K562 (cell line): ENCODE results near the gene COX14. TPM values are rescaled to one million over a fixed set of nuclear protein-coding genes. Genes with fewer than 3 reads are reported as not detected.

ENCODE experiments used
- ATAC-seq: fragments of 200-7000 bp; cut with Tn5 transposase; 3 replicates; pipeline ENCODE4 v1.9.1; 2020; ENCODE audit warnings: moderate library complexity
- BruUV-seq: library from RNA; stranded (reverse); fragments of 400-500 nt; replicated peaks from 2 replicates; lab custom pipeline; 2021; lab: Mats Ljungman, UMichigan
- CTCF ChIA-PET: fragments of 300-600 bp; formaldehyde crosslinking; extraction: SDS; loops from one replicate; lab custom pipeline; 2021; ENCODE audit warnings: low intra/inter-chr PET ratio; lab: Yijun Ruan, JAX
- POLR2A ChIA-PET: fragments of 300-600, 350-650 bp; sonication (Branson Sonifier 250); formaldehyde crosslinking; extraction: SDS; loops from one replicate; lab custom pipeline; 2021; ENCODE audit warnings: antibody characterized with exemption, inconsistent platforms; lab: Yijun Ruan, JAX
- DNase-seq, 4 experiments: peaks; one replicate each; pipeline versions ENCODE4 v3.0.0 to v3.0.0-alpha.2; 2011 to 2018; ENCODE audit warnings: low spot score in 3 of 4, mixed read lengths in 3 of 4; ENCODE audit errors: extremely low read depth in 1 of 4
- FAIRE-seq: peaks from 2 replicates; lab custom pipeline; 2011; peaks lifted over from hg19 to GRCh38; lab: Jason Lieb, UNC
- H2AFZ ChIP-seq: 2 replicates; pipeline ENCODE4 v1.6.0; 2011; ENCODE audit warnings: low read depth, low read length, control low read depth, inconsistent platforms
- H3K27ac ChIP-seq: fragments of 200-600 bp; 3 replicates; pipeline ENCODE4 v1.8.0; 2011; ENCODE audit warnings: low read depth, mild to moderate bottlenecking, control low read depth, inconsistent platforms, low read length, moderate library complexity, mixed read lengths; ENCODE audit errors: extremely low read depth
- H3K27me3 ChIP-seq, 2 experiments: fragments of 300-600 bp in 1 of 2; 2 replicates in 1 of 2; 3 replicates in 1 of 2; pipeline versions ENCODE4 v1.6.0 to v1.8.0; 2011; ENCODE audit warnings: inconsistent platforms in 2 of 2, low read length in 2 of 2, mild to moderate bottlenecking in 1 of 2, mixed read lengths in 1 of 2, moderate library complexity in 1 of 2; ENCODE audit not compliant: control insufficient read depth in 2 of 2, insufficient read depth in 2 of 2
- H3K36me3 ChIP-seq: fragments of 300-600 bp; 3 replicates; pipeline ENCODE4 v1.8.0; 2011; ENCODE audit warnings: mild to moderate bottlenecking, low read length, inconsistent platforms; ENCODE audit not compliant: control insufficient read depth, insufficient read depth
- H3K4me1 ChIP-seq, 2 experiments: fragments of 200-600 bp in 1 of 2; replicated peaks in 1 of 2; 2 replicates in 1 of 2; 3 replicates in 1 of 2; pipeline versions ENCODE4 v1.5.1 to v1.8.0; 2011; ENCODE audit warnings: inconsistent platforms in 2 of 2, low read length in 2 of 2, mild to moderate bottlenecking in 1 of 2, mixed read lengths in 1 of 2, moderate library complexity in 1 of 2; ENCODE audit not compliant: control insufficient read depth in 2 of 2, insufficient read depth in 2 of 2
- H3K4me2 ChIP-seq: 2 replicates; pipeline ENCODE4 v1.6.1; 2011; ENCODE audit warnings: low read length, control low read depth, inconsistent platforms, mixed read lengths; ENCODE audit not compliant: insufficient read depth
- H3K4me3 ChIP-seq: fragments of 200-600 bp; sonication (generic), shearing (Covaris generic); 2 replicates; pipeline ENCODE4 v1.5.1; 2016; ENCODE audit warnings: control low read depth, inconsistent platforms
- H3K79me2 ChIP-seq: fragments of 200-600 bp; 3 replicates; pipeline ENCODE4 v1.8.0; 2011; ENCODE audit warnings: low read length, inconsistent platforms; ENCODE audit not compliant: control insufficient read depth, insufficient read depth
- H3K9ac ChIP-seq, 2 experiments: 2 replicates each; pipeline versions ENCODE4 v1.6.0 to v1.6.1; 2011; ENCODE audit warnings: low read depth in 2 of 2, low read length in 2 of 2, control low read depth in 1 of 2, inconsistent platforms in 1 of 2, mild to moderate bottlenecking in 1 of 2, mixed read lengths in 1 of 2; ENCODE audit not compliant: insufficient read depth in 1 of 2
- H3K9me1 ChIP-seq: one replicate; pipeline ENCODE4 v1.6.0; 2011; ENCODE audit warnings: inconsistent platforms, mild to moderate bottlenecking, low read length, moderate library complexity; ENCODE audit not compliant: control insufficient read depth, insufficient read depth
- H3K9me3 ChIP-seq: replicated peaks from 2 replicates; pipeline ENCODE4 v1.5.1; 2011; ENCODE audit warnings: low read depth, low read length, inconsistent platforms; ENCODE audit not compliant: control insufficient read depth, insufficient read depth
- H4K20me1 ChIP-seq: replicated peaks from 2 replicates; pipeline ENCODE4 v1.6.1; 2011; ENCODE audit warnings: low read length, inconsistent platforms, mixed read lengths; ENCODE audit not compliant: control insufficient read depth, insufficient read depth
- CBFA2T2 ChIP-seq: fragments of 450-650 bp; conservative IDR thresholded peaks from 2 replicates; pipeline ENCODE4 v1.6.1; 2017; ENCODE audit warnings: mild to moderate bottlenecking
- HDAC2 ChIP-seq: fragments of 450-650 bp; IDR thresholded peaks from 2 replicates; pipeline ENCODE4 v1.6.1; 2016; ENCODE audit warnings: mild to moderate bottlenecking
- ZBTB7A ChIP-seq: IDR thresholded peaks from 2 replicates; pipeline ENCODE4 v1.6.1; 2011; ENCODE audit warnings: low read depth, mild to moderate bottlenecking, low read length, moderate library complexity, borderline replicate concordance; ENCODE audit not compliant: control insufficient read depth
- ZNF146 ChIP-seq: IDR thresholded peaks from one replicate; pipeline ENCODE4 v1.6.1; 2018; ENCODE audit warnings: missing compliant biosample characterization; ENCODE audit not compliant: unreplicated experiment
- ZNF589 ChIP-seq: fragments of 200-800 bp; sonication (Bioruptor generic); IDR thresholded peaks from 2 replicates; pipeline ENCODE4 v1.6.1; 2016; ENCODE audit warnings: low read depth, missing genetic modification characterization, missing compliant biosample characterization
- ZNF75A ChIP-seq: fragments of 450-650 bp; formaldehyde crosslinking; IDR thresholded peaks from 2 replicates; pipeline ENCODE4 v1.4.0; 2020; ENCODE audit warnings: mild to moderate bottlenecking
- WGBS: fragments of 100-300 bp; shearing (Covaris generic); methylation state at CpG from one replicate; pipeline ENCODE4 v1.1.6; 2016; ENCODE audit warnings: low coverage, mixed read lengths; ENCODE audit not compliant: insufficient coverage; ENCODE audit errors: missing lambda C conversion rate; 5-methylcytosine and 5-hydroxymethylcytosine counted together
- in situ Hi-C: fragments of 300-500 bp; cut with MboI; formaldehyde crosslinking; loops from 4 replicates; pipeline ENCODE4 v1.15.0; 2018; ENCODE audit warnings: inconsistent platforms, mixed read lengths
- intact Hi-C: fragments of 100-400 bp; cut with micrococcal nuclease; formaldehyde crosslinking; loops from 2 replicates; pipeline ENCODE4 v1.14.2; 2022
- polyA plus RNA-seq, 8 experiments: library from polyadenylated mRNA; depleted of rRNA in 4 of 8; stranded (reverse) in 5 of 8; unstranded in 3 of 8; fragments of >200 nt; fragmentation: Nextera tagmentation in 2 of 8; fragmentation: Illumina TruSeq in 1 of 8; extraction: Ambion mirVana in 2 of 8; extraction: Trizol in 1 of 8; gene quantifications; 2 replicates each; pipeline versions ENCODE4 v1.2.1 to v1.2.3, GENCODE V29; 2011 to 2014; ENCODE audit warnings: inconsistent platforms in 1 of 8, missing spikeins in 1 of 8
- total RNA-seq, 7 experiments: library from RNA; depleted of rRNA in 6 of 7; stranded (reverse); fragments of >200 nt in 6 of 7; fragmentation: Illumina TruSeq in 2 of 7; extraction: Trizol in 2 of 7; gene quantifications; 2 replicates each; pipeline versions ENCODE4 v1.2.1 to v1.2.3, GENCODE V29; 2011 to 2021; ENCODE audit warnings: low replicate concordance in 1 of 7
- TF ChIP-seq, protein P1 (sequence below), 2 experiments: fragments of 450-650 bp; IDR thresholded peaks; 2 replicates each; pipeline ENCODE4 v1.6.1; 2016
- TF ChIP-seq, protein P2 (sequence below): fragments of 250-450 bp; sonication (Bioruptor Pico); IDR thresholded peaks from 2 replicates; pipeline ENCODE4 v1.8.0; 2022; ENCODE audit warnings: inconsistent platforms, mild to moderate bottlenecking, moderate library complexity, borderline replicate concordance
- TF ChIP-seq, protein P3 (sequence below): fragments of 450-650 bp; conservative IDR thresholded peaks from 2 replicates; pipeline ENCODE4 v1.6.1; 2016; ENCODE audit warnings: missing genetic modification characterization, low read depth, mild to moderate bottlenecking, control low read depth, missing compliant biosample characterization

Gene COX14
- total and polyA plus RNA-seq, 9 of the 15 experiments (the other 6 are each of a cell fraction or from before 2014, with no cell fraction given) = 44.4 to 269 (median 53.4) TPM

DNA sequence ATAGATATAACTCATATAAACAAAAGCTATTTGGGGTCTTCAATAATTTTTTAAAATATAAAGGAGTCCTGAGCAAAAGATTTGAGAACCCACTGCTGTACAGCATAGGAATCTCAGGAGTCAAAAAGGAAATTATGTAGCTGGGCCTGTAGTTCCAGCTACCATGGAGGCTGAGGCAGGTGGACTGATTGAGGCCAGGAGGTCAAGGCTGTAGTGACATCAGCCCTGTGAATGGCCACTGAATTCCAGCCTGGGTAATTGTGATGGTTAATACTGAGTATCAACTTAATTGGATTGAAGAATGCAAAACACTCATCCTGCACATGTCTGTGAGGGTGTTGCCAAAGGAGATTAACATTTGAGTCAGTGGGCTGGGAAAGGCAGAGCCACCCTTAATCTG is 44.6 kb downstream of the COX14 start (continued):
- TF ChIP-seq HDAC2 = no peak
- TF ChIP-seq, protein P1, sequence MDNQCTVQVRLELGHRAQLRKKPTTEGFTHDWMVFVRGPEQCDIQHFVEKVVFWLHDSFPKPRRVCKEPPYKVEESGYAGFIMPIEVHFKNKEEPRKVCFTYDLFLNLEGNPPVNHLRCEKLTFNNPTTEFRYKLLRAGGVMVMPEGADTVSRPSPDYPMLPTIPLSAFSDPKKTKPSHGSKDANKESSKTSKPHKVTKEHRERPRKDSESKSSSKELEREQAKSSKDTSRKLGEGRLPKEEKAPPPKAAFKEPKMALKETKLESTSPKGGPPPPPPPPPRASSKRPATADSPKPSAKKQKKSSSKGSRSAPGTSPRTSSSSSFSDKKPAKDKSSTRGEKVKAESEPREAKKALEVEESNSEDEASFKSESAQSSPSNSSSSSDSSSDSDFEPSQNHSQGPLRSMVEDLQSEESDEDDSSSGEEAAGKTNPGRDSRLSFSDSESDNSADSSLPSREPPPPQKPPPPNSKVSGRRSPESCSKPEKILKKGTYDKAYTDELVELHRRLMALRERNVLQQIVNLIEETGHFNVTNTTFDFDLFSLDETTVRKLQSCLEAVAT (IDR thresholded peaks at IDR 0.05) = no peak
- no peak for TF ChIP-seq ZNF146 (CRISPR knock-in tag)
- no peak for TF ChIP-seq ZNF589 (CRISPR knock-in tag)

DNA sequence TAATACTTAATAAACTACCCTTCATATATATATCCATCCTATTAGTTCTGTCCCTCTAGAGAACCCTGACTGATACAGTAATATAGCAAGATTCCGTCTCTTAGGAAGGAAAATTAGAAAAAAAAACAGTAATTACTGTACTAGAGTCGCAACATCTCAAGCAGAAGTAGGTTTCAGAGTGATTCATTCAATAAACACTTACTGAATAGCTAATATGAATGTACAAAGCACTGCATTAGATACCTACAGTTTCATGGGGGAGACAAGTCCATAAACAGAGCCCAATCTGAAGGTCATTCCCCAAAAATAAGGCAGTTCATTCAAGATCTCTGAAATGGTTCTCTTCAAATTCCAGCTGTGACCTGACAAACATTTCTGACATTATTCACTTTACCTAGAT is 45.2 kb downstream of the COX14 start:
- Histone ChIP-seq H3K36me3 (no peaks in the 10 kb centered on the region; the same call in 2 of the 3 replicates), H4K20me1 (no peaks in the 10 kb centered on the region), H3K9me3 (no peaks in the 10 kb centered on the region), H2AFZ (no peak overlapping the region), H3K9ac (no peak overlapping the region), H3K4me1 (peaks cover 0 to 2% of the 10 kb centered on the region in 2 experiments; a peak in 2 of 5 replicates), H3K4me3 (no peak overlapping the region), H3K27ac (no peak overlapping the region), H3K79me2 (peaks cover 9% of the 10 kb centered on the region; the same call in 2 of the 3 replicates), H3K27me3 (no peaks in the 10 kb centered on the region), H3K4me2 (no peak overlapping the region), H3K9me1 (no peaks in the 10 kb centered on the region)
- DNase-seq (no peak), ATAC-seq (no peak), FAIRE-seq (no peak)
- in situ Hi-C loops = no loop called here
- intact Hi-C loops = no loop called here
- 89% methylated on average over 2 of the region's 2 CpGs for WGBS
- ChIA-PET CTCF (no interaction called here), POLR2A (interaction anchor here (0.8 kb wide), 1 partner anchor 20 kb away, joined by 4 read pairs; no protein-coding TSS in a partner anchor)
- no TSS peak for BruUV-seq
- TF ChIP-seq, protein P2, sequence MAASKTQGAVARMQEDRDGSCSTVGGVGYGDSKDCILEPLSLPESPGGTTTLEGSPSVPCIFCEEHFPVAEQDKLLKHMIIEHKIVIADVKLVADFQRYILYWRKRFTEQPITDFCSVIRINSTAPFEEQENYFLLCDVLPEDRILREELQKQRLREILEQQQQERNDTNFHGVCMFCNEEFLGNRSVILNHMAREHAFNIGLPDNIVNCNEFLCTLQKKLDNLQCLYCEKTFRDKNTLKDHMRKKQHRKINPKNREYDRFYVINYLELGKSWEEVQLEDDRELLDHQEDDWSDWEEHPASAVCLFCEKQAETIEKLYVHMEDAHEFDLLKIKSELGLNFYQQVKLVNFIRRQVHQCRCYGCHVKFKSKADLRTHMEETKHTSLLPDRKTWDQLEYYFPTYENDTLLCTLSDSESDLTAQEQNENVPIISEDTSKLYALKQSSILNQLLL (CRISPR knock-in tag) = no peak
- TF ChIP-seq ZNF75A = no peak
- no peak for TF ChIP-seq CBFA2T2
- TF ChIP-seq, protein P3, sequence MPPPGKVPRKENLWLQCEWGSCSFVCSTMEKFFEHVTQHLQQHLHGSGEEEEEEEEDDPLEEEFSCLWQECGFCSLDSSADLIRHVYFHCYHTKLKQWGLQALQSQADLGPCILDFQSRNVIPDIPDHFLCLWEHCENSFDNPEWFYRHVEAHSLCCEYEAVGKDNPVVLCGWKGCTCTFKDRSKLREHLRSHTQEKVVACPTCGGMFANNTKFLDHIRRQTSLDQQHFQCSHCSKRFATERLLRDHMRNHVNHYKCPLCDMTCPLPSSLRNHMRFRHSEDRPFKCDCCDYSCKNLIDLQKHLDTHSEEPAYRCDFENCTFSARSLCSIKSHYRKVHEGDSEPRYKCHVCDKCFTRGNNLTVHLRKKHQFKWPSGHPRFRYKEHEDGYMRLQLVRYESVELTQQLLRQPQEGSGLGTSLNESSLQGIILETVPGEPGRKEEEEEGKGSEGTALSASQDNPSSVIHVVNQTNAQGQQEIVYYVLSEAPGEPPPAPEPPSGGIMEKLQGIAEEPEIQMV (tag) = no peak
- TF ChIP-seq ZBTB7A = no peak
